ENCODE results near the gene E2F3. TPM values are rescaled to one million over a fixed set of nuclear protein-coding genes. Genes with fewer than 3 reads are reported as not detected.

Gene E2F3
- total and polyA plus RNA-seq, 2 experiments from 2014 or later: 11.1 to 12.6 TPM

- H3K36me3 ChIP-seq: no peaks in the 10 kb centered on the region
- no peaks in the 10 kb centered on the region for H3K27me3 ChIP-seq
- no peak overlapping the region for H3K4me3 ChIP-seq
- no peaks in the 10 kb centered on the region for H3K9me3 ChIP-seq (ENCODE audit: low read depth)
- no peak for TF ChIP-seq CTCF (IDR thresholded peaks at IDR 0.05; ENCODE audit: low read depth, low read length)
- DNase-seq (ENCODE audit: low read depth in 1 of 2, low spot score in 1 of 2): no peak
- peaks cover 6% of the 10 kb centered on the region for H3K4me1 ChIP-seq (ENCODE audit: low read depth)
- H3K27ac ChIP-seq: no peak overlapping the region
Measured at GRCh38 chr6:20532881-20533280, 131.2 kb downstream of the E2F3 start.

DNA sequence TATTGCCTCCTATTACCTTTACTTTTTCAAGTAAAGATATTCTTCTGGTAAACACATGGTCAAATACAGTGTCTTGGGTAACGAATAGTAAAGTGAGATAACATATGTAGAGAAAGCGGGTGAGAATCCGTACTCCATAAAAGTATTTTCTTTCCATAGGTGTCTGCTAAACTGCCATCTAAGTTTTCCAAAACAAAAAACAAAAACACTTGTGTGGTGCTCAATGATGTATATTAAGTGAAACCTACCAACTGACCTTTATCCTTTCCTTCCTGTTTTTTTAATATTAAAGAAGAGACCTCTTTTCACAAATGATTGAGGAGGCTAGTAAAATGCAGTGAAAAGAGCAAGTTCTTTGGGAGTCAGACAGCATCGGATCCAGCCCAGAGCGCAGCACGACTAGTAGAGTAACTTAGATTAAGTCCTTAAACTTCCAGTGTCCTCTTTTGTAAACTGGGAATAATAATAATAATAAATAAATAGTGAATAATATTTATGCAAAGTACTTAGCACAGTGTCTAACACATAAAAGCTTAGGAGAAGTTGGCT, 132.1 kb downstream of the E2F3 start:
- no peaks in the 10 kb centered on the region for H3K36me3 ChIP-seq
- no peaks in the 10 kb centered on the region for H3K27me3 ChIP-seq
- no peak for DNase-seq (ENCODE audit: low read depth in 1 of 2, low spot score in 1 of 2)
- H3K9me3 ChIP-seq (ENCODE audit: low read depth): no peaks in the 10 kb centered on the region
- peak overlapping the region; percentile 78 for H3K27ac ChIP-seq
- H3K4me3 ChIP-seq: peak overlapping the region; percentile 71
- no peak for TF ChIP-seq CTCF (IDR thresholded peaks at IDR 0.05; ENCODE audit: low read depth, low read length)
- H3K4me1 ChIP-seq (ENCODE audit: low read depth): peaks cover 6% of the 10 kb centered on the region

GRCh38 chr6:20534295-20535262, 132.9 kb downstream of the E2F3 start, which contains the start of gene CDKAL1:
TSS of gene CDKAL1 (plus strand) at chr6:20534457. CDS start at chr6:20546351, 11,894 bp downstream.
- H3K36me3 ChIP-seq: no peaks in the 10 kb centered on the region
- H3K4me1 ChIP-seq (ENCODE audit: low read depth): peaks cover 6% of the 10 kb centered on the region
- H3K27me3 ChIP-seq: no peaks in the 10 kb centered on the region
- H3K4me3 ChIP-seq: peak within 1 kb of the TSS; percentile 71
- no peaks in the 10 kb centered on the region for H3K9me3 ChIP-seq (ENCODE audit: low read depth)
- DNase-seq (ENCODE audit: low read depth in 1 of 2, low spot score in 1 of 2): peak; percentile 89 to 94
- TF ChIP-seq CTCF (IDR thresholded peaks at IDR 0.05; ENCODE audit: low read depth, low read length): no peak
- H3K27ac ChIP-seq: peak within 1 kb of the TSS; percentile 78

GRCh38 chr6:20538131-20538662, 136.5 kb downstream of the E2F3 start:
- no peaks in the 10 kb centered on the region for H3K27me3 ChIP-seq
- peaks cover 6% of the 10 kb centered on the region for H3K4me1 ChIP-seq (ENCODE audit: low read depth)
- TF ChIP-seq CTCF (IDR thresholded peaks at IDR 0.05; ENCODE audit: low read depth, low read length): no peak
- no peaks in the 10 kb centered on the region for H3K36me3 ChIP-seq
- H3K27ac ChIP-seq: no peak overlapping the region
- H3K4me3 ChIP-seq: no peak overlapping the region
- DNase-seq (ENCODE audit: low read depth in 1 of 2, low spot score in 1 of 2): no peak
- no peaks in the 10 kb centered on the region for H3K9me3 ChIP-seq (ENCODE audit: low read depth)

DNA sequence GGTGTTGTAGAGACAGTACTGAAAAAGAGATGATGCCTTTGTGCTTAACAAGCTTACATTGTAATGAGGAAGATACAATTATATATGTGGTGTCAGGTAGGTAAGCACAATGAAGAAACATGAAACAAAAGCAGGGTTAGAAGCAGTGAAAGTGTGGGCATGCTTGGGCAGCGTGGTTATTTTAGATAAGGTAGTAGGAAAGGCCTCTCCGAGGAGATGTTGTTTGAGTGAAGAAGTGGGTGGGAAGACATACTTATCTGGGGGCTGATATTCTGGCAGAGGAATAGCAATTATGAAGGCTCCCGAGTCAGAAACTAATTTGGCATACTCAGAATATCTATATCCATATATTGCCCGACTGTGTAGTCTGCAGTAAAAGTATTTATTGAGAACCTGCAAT, 137.2 kb downstream of the E2F3 start:
- Histone ChIP-seq H3K4me1 (ENCODE audit: low read depth) (peaks cover 6% of the 10 kb centered on the region), H3K27me3 (no peaks in the 10 kb centered on the region), H3K36me3 (no peaks in the 10 kb centered on the region), H3K4me3 (no peak overlapping the region), H3K9me3 (ENCODE audit: low read depth) (no peaks in the 10 kb centered on the region), H3K27ac (no peak overlapping the region)
- DNase-seq (ENCODE audit: low read depth in 1 of 2, low spot score in 1 of 2): no peak
- TF ChIP-seq CTCF (IDR thresholded peaks at IDR 0.05; ENCODE audit: low read depth, low read length): no peak
